Sciatic nerve (tissue), 2 donors: ENCODE measurements around the gene ELMO1. TPM values are rescaled to one million over a fixed set of nuclear protein-coding genes. Genes with fewer than 3 reads are reported as not detected.

Experiments
- ATAC-seq: fragments of 200-7000 bp; cut with Tn5 transposase; one replicate; pipeline ENCODE4 v1.9.1; 2020; ENCODE audit warnings: mild to moderate bottlenecking, moderate library complexity
- DNase-seq: peaks from one replicate; pipeline ENCODE4 v3.0.0-alpha.2; 2020; ENCODE audit warnings: low spot score
- intact Hi-C: fragments of 100-400 bp; cut with DNase I; formaldehyde crosslinking; loops from one replicate; pipeline ENCODE4 v1.14.2; 2022
- total RNA-seq: library from RNA; stranded (reverse); fragmentation: NEBNext Ultra II Directional; extraction: Animal tissue kit (Norgen Biotek cat#: 25700); gene quantifications from one replicate; pipeline ENCODE4 v1.2.1, GENCODE V29; 2021
- donor health status: DM: no; HTN: no; CAD: no.
- donor health status: DM: no; HTN: no; CAD: no.

ELMO1 gene
- total RNA-seq, 1 donor from 2014 or later: 151 TPM

- intact Hi-C loops: no loop called here
- ATAC-seq: no peak
- no peak for DNase-seq
Observed at GRCh38 chr7:37297546-37297945, 151.1 kb downstream of the ELMO1 start.

- no peak for ATAC-seq
- intact Hi-C loops: no loop called here
- no peak for DNase-seq
Observed at GRCh38 chr7:37295401-37295800, 153.3 kb downstream of the ELMO1 start.

- intact Hi-C loops: no loop called here
- DNase-seq (no peak), ATAC-seq (no peak)
Observed at GRCh38 chr7:37290731-37291130, 157.9 kb downstream of the ELMO1 start.

GRCh38 chr7:37289781-37290180, 158.9 kb downstream of the ELMO1 start:
- ATAC-seq: no peak
- DNase-seq: no peak
- intact Hi-C loops: no loop called here

- ATAC-seq: no peak
- intact Hi-C loops: no loop called here
Observed at GRCh38 chr7:37289367-37289766, 159.3 kb downstream of the ELMO1 start.

GRCh38 chr7:37287131-37287855, 161.4 kb downstream of the ELMO1 start:
- DNase-seq (no peak), ATAC-seq (no peak)
- intact Hi-C loops: no loop called here

More at GRCh38 chr7:37289367-37289766, 159.3 kb downstream of the ELMO1 start:
- no peak for DNase-seq

GRCh38 chr7:37286454-37286832, 162.2 kb downstream of the ELMO1 start:
- intact Hi-C loops: no loop called here
- ATAC-seq (no peak), DNase-seq (no peak)

- ATAC-seq: peak; percentile 54
- no peak for DNase-seq
- intact Hi-C loops: no loop called here
Observed at GRCh38 chr7:37285706-37286453, 162.8 kb downstream of the ELMO1 start.

GRCh38 chr7:37284805-37285231, 163.8 kb downstream of the ELMO1 start:
- ATAC-seq (peak; percentile 58), DNase-seq (peak; percentile 75)
- intact Hi-C loops: no loop called here

- DNase-seq: no peak
- intact Hi-C loops: no loop called here
- peak; percentile 44 for ATAC-seq
Observed at GRCh38 chr7:37284285-37284684, 164.4 kb downstream of the ELMO1 start.

- intact Hi-C loops: no loop called here
- no peak for ATAC-seq
Observed at GRCh38 chr7:37283716-37284115, 164.9 kb downstream of the ELMO1 start.

GRCh38 chr7:37282927-37283326, 165.7 kb downstream of the ELMO1 start:
- ATAC-seq (no peak), DNase-seq (no peak)
- intact Hi-C loops: no loop called here

More at GRCh38 chr7:37283716-37284115, 164.9 kb downstream of the ELMO1 start:
- DNase-seq: no peak

GRCh38 chr7:37282093-37282444, 166.6 kb downstream of the ELMO1 start:
- no peak for ATAC-seq
- DNase-seq: no peak
- intact Hi-C loops: no loop called here

- DNase-seq: no peak
- intact Hi-C loops: no loop called here
- ATAC-seq: no peak
Observed at GRCh38 chr7:37281368-37282092, 167.1 kb downstream of the ELMO1 start.

GRCh38 chr7:37277513-37277912, 171.2 kb downstream of the ELMO1 start:
- DNase-seq: no peak
- ATAC-seq: no peak
- intact Hi-C loops: no loop called here

GRCh38 chr7:37275078-37275710, 173.5 kb downstream of the ELMO1 start:
- intact Hi-C loops: no loop called here
- DNase-seq (no peak), ATAC-seq (no peak)

- ATAC-seq (no peak), DNase-seq (no peak)
- intact Hi-C loops: no loop called here
Observed at GRCh38 chr7:37273891-37274290, 174.8 kb downstream of the ELMO1 start.

- DNase-seq (no peak), ATAC-seq (no peak)
- intact Hi-C loops: no loop called here
Observed at GRCh38 chr7:37269711-37270508, 178.8 kb downstream of the ELMO1 start.

- intact Hi-C loops: no loop called here
- no peak for ATAC-seq
- no peak for DNase-seq
Observed at GRCh38 chr7:37267251-37267650, 181.4 kb downstream of the ELMO1 start.
